HEK293 (cell line): ENCODE measurements around the gene HTR7.

Experiments used
- CTCF ChIA-PET: fragments of 350-600 bp; formaldehyde crosslinking; extraction: SDS; loops from one replicate; lab custom pipeline; 2021; ENCODE audit warnings: antibody characterized with exemption; lab: Yijun Ruan, JAX
- POLR2A ChIA-PET: fragments of 300-600 bp; formaldehyde crosslinking; extraction: SDS; loops from one replicate; lab custom pipeline; 2020; ENCODE audit warnings: antibody characterized with exemption, inconsistent platforms; lab: Yijun Ruan, JAX
- H3K27ac ChIP-seq: fragments of 200-500 bp; sonication (Bioruptor generic); 2 replicates; pipeline ENCODE4 v1.5.1; 2014; ENCODE audit warnings: low read depth, low read length, control low read depth, inconsistent platforms; ENCODE audit errors: extremely low read depth
- H3K36me3 ChIP-seq, 2 experiments: fragments of 200-500 bp in 1 of 2; sonication (Bioruptor generic) in 1 of 2; 1 replicate in 1 of 2; 2 replicates in 1 of 2; pipeline ENCODE4 v1.5.1; 2014 to 2017; ENCODE audit warnings: inconsistent platforms in 2 of 2, low read length in 2 of 2; ENCODE audit not compliant: control insufficient read depth in 2 of 2, insufficient read depth in 1 of 2
- H3K4me1 ChIP-seq: fragments of 200-500 bp; sonication (Bioruptor generic); 2 replicates; pipeline ENCODE4 v1.5.1; 2014; ENCODE audit warnings: mild to moderate bottlenecking, low read length, inconsistent platforms; ENCODE audit not compliant: control insufficient read depth, insufficient read depth
- H3K4me3 ChIP-seq: 2 replicates; pipeline ENCODE4 v1.5.1; 2011; ENCODE audit warnings: low read depth, mild to moderate bottlenecking, control low read depth, low read length, moderate library complexity
- H3K9me3 ChIP-seq: fragments of 200-500 bp; sonication (Bioruptor generic); 2 replicates; pipeline ENCODE4 v1.5.1; 2014; ENCODE audit warnings: low read depth, low read length, inconsistent platforms; ENCODE audit not compliant: control insufficient read depth, insufficient read depth
- GLI2 ChIP-seq: fragments of 450-650 bp; formaldehyde crosslinking; IDR thresholded peaks from 2 replicates; pipeline ENCODE4; 2017; ENCODE audit warnings: missing biosample characterization, missing genetic modification characterization, low read depth, borderline replicate concordance
- PRDM1 ChIP-seq: fragments of 450-650 bp; formaldehyde crosslinking; IDR thresholded peaks from 2 replicates; pipeline ENCODE4; 2016; ENCODE audit warnings: missing biosample characterization, missing genetic modification characterization
- YY1 ChIP-seq: fragments of 450-650 bp; formaldehyde crosslinking; IDR thresholded peaks from 2 replicates; pipeline ENCODE4 v1.5.1; 2018; ENCODE audit warnings: missing biosample characterization, missing genetic modification characterization
- ZBTB17 ChIP-seq: fragments of 450-650 bp; formaldehyde crosslinking; IDR thresholded peaks from 2 replicates; pipeline ENCODE4 v1.5.1; 2016; ENCODE audit warnings: missing biosample characterization, missing genetic modification characterization
- ZNF146 ChIP-seq: fragments of 450-650 bp; formaldehyde crosslinking; IDR thresholded peaks from 2 replicates; pipeline ENCODE4 v1.5.1; 2016; ENCODE audit warnings: missing biosample characterization, missing genetic modification characterization
- ZNF169 ChIP-seq: fragments of 450-650 bp; formaldehyde crosslinking; IDR thresholded peaks from 2 replicates; pipeline ENCODE4 v1.5.1; 2016; ENCODE audit warnings: missing biosample characterization, missing genetic modification characterization
- ZNF19 ChIP-seq: fragments of 450-650 bp; formaldehyde crosslinking; IDR thresholded peaks from 2 replicates; pipeline ENCODE4; 2016; ENCODE audit warnings: missing biosample characterization, missing genetic modification characterization, low read depth
- ZNF292 ChIP-seq: fragments of 450-650 bp; formaldehyde crosslinking; IDR thresholded peaks from 2 replicates; pipeline ENCODE4 v1.5.1; 2016; ENCODE audit warnings: low read depth, missing biosample characterization, missing genetic modification characterization, borderline replicate concordance
- ZNF350 ChIP-seq: fragments of 450-650 bp; formaldehyde crosslinking; IDR thresholded peaks from 2 replicates; pipeline ENCODE4 v1.5.0; 2017; ENCODE audit warnings: missing biosample characterization, mild to moderate bottlenecking, missing genetic modification characterization
- ZNF48 ChIP-seq: fragments of 450-650 bp; formaldehyde crosslinking; IDR thresholded peaks from 2 replicates; pipeline ENCODE4 v1.5.1; 2016; ENCODE audit warnings: missing biosample characterization, missing genetic modification characterization
- ZNF792 ChIP-seq: fragments of 450-650 bp; formaldehyde crosslinking; IDR thresholded peaks from 2 replicates; pipeline ENCODE4 v1.5.1; 2016; ENCODE audit warnings: missing biosample characterization, missing genetic modification characterization
- ZSCAN23 ChIP-seq: fragments of 450-650 bp; formaldehyde crosslinking; IDR thresholded peaks from 2 replicates; pipeline ENCODE4 v1.5.1; 2016; ENCODE audit warnings: missing biosample characterization, missing genetic modification characterization
- TF ChIP-seq, protein P1 (sequence below): fragments of 450-650 bp; formaldehyde crosslinking; IDR thresholded peaks from 2 replicates; pipeline ENCODE4 v1.5.1; 2016; ENCODE audit warnings: missing biosample characterization, missing genetic modification characterization
- TF ChIP-seq, protein P2 (sequence below): fragments of 450-650 bp; formaldehyde crosslinking; conservative IDR thresholded peaks from 2 replicates; pipeline ENCODE4 v1.5.1; 2016; ENCODE audit warnings: low read depth, missing biosample characterization, missing genetic modification characterization
- TF ChIP-seq, protein P3 (sequence below): fragments of 450-650 bp; formaldehyde crosslinking; IDR thresholded peaks from 2 replicates; pipeline ENCODE4 v1.5.1; 2016; ENCODE audit warnings: missing biosample characterization, missing genetic modification characterization, borderline replicate concordance
- TF ChIP-seq, protein P4 (sequence below): fragments of 450-650 bp; formaldehyde crosslinking; IDR thresholded peaks from 2 replicates; pipeline ENCODE4 v1.5.1; 2016; ENCODE audit warnings: missing biosample characterization, missing genetic modification characterization
- TF ChIP-seq, protein P5 (sequence below): fragments of 450-650 bp; formaldehyde crosslinking; IDR thresholded peaks from 2 replicates; pipeline ENCODE4 v1.5.1; 2016; ENCODE audit warnings: missing biosample characterization, missing genetic modification characterization
- TF ChIP-seq, protein P6 (sequence below): fragments of 450-650 bp; formaldehyde crosslinking; IDR thresholded peaks from 2 replicates; pipeline ENCODE4 v1.5.1; 2017; ENCODE audit warnings: missing biosample characterization, missing genetic modification characterization

Gene HTR7

DNA sequence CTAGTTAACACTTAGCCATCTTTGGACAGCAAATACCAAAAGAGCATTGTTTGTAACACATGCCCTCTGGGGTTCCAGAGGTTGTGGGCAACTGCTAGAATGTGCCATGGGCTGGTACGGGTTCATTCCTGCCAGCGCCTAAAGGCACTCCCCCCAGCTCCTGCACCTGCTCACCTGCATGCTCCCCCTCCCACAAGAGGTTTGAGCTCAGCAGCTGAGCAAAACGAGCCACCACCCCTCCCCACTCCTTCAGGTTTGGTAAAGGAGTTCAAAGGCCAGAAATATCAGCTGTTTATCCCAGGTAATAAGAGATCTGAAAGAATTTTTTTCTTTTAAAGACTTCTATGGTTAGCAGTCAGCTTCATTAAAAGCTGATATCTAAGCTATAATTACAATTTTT lies 53.5 kb downstream of the HTR7 start:
- TF ChIP-seq, protein P1, sequence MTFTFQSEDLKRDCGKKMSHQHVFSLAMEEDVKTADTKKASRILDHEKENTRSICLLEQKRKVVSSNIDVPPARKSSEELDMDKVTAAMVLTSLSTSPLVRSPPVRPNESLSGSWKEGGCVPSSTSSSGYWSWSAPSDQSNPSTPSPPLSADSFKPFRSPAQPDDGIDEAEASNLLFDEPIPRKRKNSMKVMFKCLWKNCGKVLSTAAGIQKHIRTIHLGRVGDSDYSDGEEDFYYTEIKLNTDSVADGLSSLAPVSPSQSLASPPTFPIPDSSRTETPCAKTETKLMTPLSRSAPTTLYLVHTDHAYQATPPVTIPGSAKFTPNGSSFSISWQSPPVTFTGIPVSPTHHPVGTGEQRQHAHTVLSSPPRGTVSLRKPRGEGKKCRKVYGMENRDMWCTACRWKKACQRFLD = no peak
- TF ChIP-seq ZBTB17 (no peak), ZSCAN23 (tag by site-specific recombination) (no peak), GLI2 (tag by site-specific recombination) (no peak)
- TF ChIP-seq, protein P2, sequence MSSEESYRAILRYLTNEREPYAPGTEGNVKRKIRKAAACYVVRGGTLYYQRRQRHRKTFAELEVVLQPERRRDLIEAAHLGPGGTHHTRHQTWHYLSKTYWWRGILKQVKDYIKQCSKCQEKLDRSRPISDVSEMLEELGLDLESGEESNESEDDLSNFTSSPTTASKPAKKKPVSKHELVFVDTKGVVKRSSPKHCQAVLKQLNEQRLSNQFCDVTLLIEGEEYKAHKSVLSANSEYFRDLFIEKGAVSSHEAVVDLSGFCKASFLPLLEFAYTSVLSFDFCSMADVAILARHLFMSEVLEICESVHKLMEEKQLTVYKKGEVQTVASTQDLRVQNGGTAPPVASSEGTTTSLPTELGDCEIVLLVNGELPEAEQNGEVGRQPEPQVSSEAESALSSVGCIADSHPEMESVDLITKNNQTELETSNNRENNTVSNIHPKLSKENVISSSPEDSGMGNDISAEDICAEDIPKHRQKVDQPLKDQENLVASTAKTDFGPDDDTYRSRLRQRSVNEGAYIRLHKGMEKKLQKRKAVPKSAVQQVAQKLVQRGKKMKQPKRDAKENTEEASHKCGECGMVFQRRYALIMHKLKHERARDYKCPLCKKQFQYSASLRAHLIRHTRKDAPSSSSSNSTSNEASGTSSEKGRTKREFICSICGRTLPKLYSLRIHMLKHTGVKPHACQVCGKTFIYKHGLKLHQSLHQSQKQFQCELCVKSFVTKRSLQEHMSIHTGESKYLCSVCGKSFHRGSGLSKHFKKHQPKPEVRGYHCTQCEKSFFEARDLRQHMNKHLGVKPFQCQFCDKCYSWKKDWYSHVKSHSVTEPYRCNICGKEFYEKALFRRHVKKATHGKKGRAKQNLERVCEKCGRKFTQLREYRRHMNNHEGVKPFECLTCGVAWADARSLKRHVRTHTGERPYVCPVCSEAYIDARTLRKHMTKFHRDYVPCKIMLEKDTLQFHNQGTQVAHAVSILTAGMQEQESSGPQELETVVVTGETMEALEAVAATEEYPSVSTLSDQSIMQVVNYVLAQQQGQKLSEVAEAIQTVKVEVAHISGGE (tag by site-specific recombination) = no peak
- no peak overlapping the region for H3K4me3 ChIP-seq
- H3K36me3 ChIP-seq = no peaks in the 10 kb centered on the region
- no peaks in the 10 kb centered on the region for H3K9me3 ChIP-seq
- ChIA-PET POLR2A (no interaction called here), CTCF (interaction anchor here (0.6 to 0.7 kb wide), 2 partner anchors 722 to 1146 kb away, joined by 3 read pairs; no protein-coding TSS in a partner anchor)
- H3K27ac ChIP-seq = no peak overlapping the region
- no peaks in the 10 kb centered on the region for H3K4me1 ChIP-seq

DNA sequence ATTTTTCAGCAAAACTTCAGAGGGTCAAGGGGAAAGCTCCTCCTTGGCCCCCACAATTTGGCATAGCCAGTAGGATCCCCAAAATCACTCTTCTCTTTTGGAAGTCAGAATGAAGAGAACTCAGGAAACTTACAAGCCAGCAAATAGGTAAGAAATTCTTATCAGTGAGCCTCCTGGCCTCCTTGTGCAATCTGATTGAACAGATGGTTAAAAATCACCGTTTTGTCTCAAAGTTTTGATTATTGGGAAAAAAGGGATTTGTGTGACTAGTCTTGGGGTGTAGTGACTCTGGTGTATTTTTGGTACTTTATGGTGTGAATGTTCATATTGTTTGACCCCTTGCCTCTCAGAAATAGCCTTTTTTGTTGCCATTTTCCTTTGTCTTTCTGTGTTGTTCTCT lies 56.2 kb downstream of the HTR7 start:
- POLR2A ChIA-PET = no interaction called here
- no peak overlapping the region for H3K4me3 ChIP-seq
- CTCF ChIA-PET = interaction anchor here (1.3 to 2.2 kb wide), 2 partner anchors 14 to 60 kb away, joined by 4 to 18 read pairs; no protein-coding TSS in a partner anchor
- no peaks in the 10 kb centered on the region for H3K4me1 ChIP-seq
- no peaks in the 10 kb centered on the region for H3K36me3 ChIP-seq
- H3K9me3 ChIP-seq = no peaks in the 10 kb centered on the region
- H3K27ac ChIP-seq = no peak overlapping the region
- TF ChIP-seq ZNF792 = no peak
- no peak for TF ChIP-seq ZNF169 (tag by site-specific recombination)
- TF ChIP-seq, protein P3, sequence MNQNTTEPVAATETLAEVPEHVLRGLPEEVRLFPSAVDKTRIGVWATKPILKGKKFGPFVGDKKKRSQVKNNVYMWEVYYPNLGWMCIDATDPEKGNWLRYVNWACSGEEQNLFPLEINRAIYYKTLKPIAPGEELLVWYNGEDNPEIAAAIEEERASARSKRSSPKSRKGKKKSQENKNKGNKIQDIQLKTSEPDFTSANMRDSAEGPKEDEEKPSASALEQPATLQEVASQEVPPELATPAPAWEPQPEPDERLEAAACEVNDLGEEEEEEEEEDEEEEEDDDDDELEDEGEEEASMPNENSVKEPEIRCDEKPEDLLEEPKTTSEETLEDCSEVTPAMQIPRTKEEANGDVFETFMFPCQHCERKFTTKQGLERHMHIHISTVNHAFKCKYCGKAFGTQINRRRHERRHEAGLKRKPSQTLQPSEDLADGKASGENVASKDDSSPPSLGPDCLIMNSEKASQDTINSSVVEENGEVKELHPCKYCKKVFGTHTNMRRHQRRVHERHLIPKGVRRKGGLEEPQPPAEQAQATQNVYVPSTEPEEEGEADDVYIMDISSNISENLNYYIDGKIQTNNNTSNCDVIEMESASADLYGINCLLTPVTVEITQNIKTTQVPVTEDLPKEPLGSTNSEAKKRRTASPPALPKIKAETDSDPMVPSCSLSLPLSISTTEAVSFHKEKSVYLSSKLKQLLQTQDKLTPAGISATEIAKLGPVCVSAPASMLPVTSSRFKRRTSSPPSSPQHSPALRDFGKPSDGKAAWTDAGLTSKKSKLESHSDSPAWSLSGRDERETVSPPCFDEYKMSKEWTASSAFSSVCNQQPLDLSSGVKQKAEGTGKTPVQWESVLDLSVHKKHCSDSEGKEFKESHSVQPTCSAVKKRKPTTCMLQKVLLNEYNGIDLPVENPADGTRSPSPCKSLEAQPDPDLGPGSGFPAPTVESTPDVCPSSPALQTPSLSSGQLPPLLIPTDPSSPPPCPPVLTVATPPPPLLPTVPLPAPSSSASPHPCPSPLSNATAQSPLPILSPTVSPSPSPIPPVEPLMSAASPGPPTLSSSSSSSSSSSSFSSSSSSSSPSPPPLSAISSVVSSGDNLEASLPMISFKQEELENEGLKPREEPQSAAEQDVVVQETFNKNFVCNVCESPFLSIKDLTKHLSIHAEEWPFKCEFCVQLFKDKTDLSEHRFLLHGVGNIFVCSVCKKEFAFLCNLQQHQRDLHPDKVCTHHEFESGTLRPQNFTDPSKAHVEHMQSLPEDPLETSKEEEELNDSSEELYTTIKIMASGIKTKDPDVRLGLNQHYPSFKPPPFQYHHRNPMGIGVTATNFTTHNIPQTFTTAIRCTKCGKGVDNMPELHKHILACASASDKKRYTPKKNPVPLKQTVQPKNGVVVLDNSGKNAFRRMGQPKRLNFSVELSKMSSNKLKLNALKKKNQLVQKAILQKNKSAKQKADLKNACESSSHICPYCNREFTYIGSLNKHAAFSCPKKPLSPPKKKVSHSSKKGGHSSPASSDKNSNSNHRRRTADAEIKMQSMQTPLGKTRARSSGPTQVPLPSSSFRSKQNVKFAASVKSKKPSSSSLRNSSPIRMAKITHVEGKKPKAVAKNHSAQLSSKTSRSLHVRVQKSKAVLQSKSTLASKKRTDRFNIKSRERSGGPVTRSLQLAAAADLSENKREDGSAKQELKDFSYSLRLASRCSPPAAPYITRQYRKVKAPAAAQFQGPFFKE = no peak
- no peak for TF ChIP-seq PRDM1
- TF ChIP-seq ZNF48 (tag by site-specific recombination) = no peak
- TF ChIP-seq ZNF146 (tag by site-specific recombination) = no peak
- TF ChIP-seq, protein P4, sequence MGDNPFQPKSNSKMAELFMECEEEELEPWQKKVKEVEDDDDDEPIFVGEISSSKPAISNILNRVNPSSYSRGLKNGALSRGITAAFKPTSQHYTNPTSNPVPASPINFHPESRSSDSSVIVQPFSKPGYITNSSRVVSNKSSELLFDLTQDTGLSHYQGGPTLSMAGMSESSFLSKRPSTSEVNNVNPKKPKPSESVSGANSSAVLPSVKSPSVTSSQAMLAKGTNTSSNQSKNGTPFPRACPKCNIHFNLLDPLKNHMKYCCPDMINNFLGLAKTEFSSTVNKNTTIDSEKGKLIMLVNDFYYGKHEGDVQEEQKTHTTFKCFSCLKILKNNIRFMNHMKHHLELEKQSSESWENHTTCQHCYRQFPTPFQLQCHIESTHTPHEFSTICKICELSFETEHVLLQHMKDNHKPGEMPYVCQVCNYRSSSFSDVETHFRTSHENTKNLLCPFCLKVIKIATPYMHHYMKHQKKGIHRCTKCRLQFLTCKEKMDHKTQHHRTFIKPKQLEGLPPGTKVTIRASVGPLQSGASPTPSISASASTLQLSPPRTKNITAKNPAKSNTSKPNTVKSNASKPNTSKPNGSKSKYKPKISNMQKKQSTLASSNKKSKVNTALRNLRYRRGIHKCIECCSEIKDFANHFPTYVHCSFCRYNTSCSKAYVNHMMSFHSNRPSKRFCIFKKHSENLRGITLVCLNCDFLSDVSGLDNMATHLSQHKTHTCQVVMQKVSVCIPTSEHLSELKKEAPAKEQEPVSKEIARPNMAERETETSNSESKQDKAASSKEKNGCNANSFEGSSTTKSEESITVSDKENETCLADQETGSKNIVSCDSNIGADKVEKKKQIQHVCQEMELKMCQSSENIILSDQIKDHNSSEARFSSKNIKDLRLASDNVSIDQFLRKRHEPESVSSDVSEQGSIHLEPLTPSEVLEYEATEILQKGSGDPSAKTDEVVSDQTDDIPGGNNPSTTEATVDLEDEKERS = no peak
- TF ChIP-seq ZNF19 (tag by site-specific recombination) = no peak
- TF ChIP-seq YY1 (tag by site-specific recombination) = no peak
- TF ChIP-seq, protein P5, sequence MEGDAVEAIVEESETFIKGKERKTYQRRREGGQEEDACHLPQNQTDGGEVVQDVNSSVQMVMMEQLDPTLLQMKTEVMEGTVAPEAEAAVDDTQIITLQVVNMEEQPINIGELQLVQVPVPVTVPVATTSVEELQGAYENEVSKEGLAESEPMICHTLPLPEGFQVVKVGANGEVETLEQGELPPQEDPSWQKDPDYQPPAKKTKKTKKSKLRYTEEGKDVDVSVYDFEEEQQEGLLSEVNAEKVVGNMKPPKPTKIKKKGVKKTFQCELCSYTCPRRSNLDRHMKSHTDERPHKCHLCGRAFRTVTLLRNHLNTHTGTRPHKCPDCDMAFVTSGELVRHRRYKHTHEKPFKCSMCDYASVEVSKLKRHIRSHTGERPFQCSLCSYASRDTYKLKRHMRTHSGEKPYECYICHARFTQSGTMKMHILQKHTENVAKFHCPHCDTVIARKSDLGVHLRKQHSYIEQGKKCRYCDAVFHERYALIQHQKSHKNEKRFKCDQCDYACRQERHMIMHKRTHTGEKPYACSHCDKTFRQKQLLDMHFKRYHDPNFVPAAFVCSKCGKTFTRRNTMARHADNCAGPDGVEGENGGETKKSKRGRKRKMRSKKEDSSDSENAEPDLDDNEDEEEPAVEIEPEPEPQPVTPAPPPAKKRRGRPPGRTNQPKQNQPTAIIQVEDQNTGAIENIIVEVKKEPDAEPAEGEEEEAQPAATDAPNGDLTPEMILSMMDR = no peak
- no peak for TF ChIP-seq ZNF292 (tag by site-specific recombination)
- TF ChIP-seq ZNF350 (tag by site-specific recombination) = no peak
- TF ChIP-seq, protein P6, sequence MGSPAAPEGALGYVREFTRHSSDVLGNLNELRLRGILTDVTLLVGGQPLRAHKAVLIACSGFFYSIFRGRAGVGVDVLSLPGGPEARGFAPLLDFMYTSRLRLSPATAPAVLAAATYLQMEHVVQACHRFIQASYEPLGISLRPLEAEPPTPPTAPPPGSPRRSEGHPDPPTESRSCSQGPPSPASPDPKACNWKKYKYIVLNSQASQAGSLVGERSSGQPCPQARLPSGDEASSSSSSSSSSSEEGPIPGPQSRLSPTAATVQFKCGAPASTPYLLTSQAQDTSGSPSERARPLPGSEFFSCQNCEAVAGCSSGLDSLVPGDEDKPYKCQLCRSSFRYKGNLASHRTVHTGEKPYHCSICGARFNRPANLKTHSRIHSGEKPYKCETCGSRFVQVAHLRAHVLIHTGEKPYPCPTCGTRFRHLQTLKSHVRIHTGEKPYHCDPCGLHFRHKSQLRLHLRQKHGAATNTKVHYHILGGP (tag by site-specific recombination) = no peak
